Fibroblast of skin of left quadriceps (primary cell): ENCODE measurements around the gene CORO2B.

Experiments
- DNase-seq, 2 experiments: peaks; one replicate each; pipeline ENCODE4 v3.0.0-alpha.2; 2013; ENCODE audit warnings: low read depth in 2 of 2

The CORO2B gene

GRCh38 chr15:68604840-68605478 is 26.2 kb downstream of the CORO2B start:
- DNase-seq: peak; percentile 78 to 83

- no peak for DNase-seq
Measured at GRCh38 chr15:68606375-68606774, 27.6 kb downstream of the CORO2B start.

GRCh38 chr15:68608206-68608843 is 29.5 kb downstream of the CORO2B start:
- DNase-seq: no peak

- DNase-seq: no peak
Measured at GRCh38 chr15:68608844-68609232, 30.0 kb downstream of the CORO2B start.

GRCh38 chr15:68609629-68610028 is 30.8 kb downstream of the CORO2B start:
- DNase-seq: peak in 1 of 2 experiments; percentile 30

GRCh38 chr15:68610825-68611224 is 32.0 kb downstream of the CORO2B start:
- DNase-seq: no peak

- no peak for DNase-seq
Measured at GRCh38 chr15:68612503-68612902, 33.7 kb downstream of the CORO2B start.

GRCh38 chr15:68612979-68613740 is 34.4 kb downstream of the CORO2B start:
- DNase-seq: no peak

GRCh38 chr15:68614286-68615035 is 35.7 kb downstream of the CORO2B start:
- no peak for DNase-seq

GRCh38 chr15:68615301-68615700 is 36.5 kb downstream of the CORO2B start:
- DNase-seq: no peak

- DNase-seq: no peak
Measured at GRCh38 chr15:68615811-68616210, 37.0 kb downstream of the CORO2B start.

- DNase-seq: no peak
Measured at GRCh38 chr15:68616397-68616796, 37.6 kb downstream of the CORO2B start.

- no peak for DNase-seq
Measured at GRCh38 chr15:68617001-68617400, 38.2 kb downstream of the CORO2B start.

- DNase-seq: no peak
Measured at GRCh38 chr15:68617777-68618176, 39.0 kb downstream of the CORO2B start.

- DNase-seq: no peak
Measured at GRCh38 chr15:68618394-68618793, 39.6 kb downstream of the CORO2B start.

- DNase-seq: no peak
Measured at GRCh38 chr15:68618908-68619698, 40.3 kb downstream of the CORO2B start.

- DNase-seq: peak; percentile 97
Measured at GRCh38 chr15:68620721-68621527, 42.1 kb downstream of the CORO2B start.

GRCh38 chr15:68621535-68621934 is 42.7 kb downstream of the CORO2B start:
- DNase-seq: no peak

GRCh38 chr15:68623301-68623892 is 44.6 kb downstream of the CORO2B start:
- DNase-seq: no peak

- no peak for DNase-seq
Measured at GRCh38 chr15:68625853-68626252, 47.1 kb downstream of the CORO2B start.
